Astrocyte (in vitro differentiated cells and primary cell): ENCODE measurements around the gene KIF26B.

Source experiments
- EZH2 ChIP-seq: IDR thresholded peaks from 2 replicates; pipeline ENCODE4 v1.6.1; 2012; ENCODE audit warnings: mild to moderate bottlenecking, low read length, inconsistent platforms; ENCODE audit not compliant: insufficient read depth
- TF ChIP-seq, protein P1 (sequence below): IDR thresholded peaks from 2 replicates; pipeline ENCODE4 v1.5.1; 2011; ENCODE audit warnings: low read depth, mild to moderate bottlenecking, inconsistent platforms, low read length, moderate library complexity; ENCODE audit not compliant: insufficient read depth

DNA sequence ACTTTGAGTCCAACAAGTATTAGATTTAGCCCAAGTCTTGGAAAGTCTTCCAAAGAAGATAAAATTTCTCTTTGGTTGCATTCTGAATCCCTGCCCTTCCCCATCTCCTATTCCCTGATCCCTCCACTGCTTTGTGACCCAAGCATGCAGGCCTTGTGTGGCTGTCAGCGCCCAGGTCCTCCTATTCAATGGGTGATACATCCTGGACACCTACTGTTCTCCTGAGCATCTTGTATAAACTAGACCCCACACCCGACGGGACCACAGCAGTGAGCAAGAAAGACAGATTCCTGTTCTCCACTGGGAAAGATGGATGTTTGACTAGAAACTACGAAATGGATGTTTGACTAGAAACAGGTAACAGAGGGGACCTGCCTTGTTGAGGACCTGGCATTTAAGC lies 136.6 kb downstream of the KIF26B start:
- TF ChIP-seq, protein P1, sequence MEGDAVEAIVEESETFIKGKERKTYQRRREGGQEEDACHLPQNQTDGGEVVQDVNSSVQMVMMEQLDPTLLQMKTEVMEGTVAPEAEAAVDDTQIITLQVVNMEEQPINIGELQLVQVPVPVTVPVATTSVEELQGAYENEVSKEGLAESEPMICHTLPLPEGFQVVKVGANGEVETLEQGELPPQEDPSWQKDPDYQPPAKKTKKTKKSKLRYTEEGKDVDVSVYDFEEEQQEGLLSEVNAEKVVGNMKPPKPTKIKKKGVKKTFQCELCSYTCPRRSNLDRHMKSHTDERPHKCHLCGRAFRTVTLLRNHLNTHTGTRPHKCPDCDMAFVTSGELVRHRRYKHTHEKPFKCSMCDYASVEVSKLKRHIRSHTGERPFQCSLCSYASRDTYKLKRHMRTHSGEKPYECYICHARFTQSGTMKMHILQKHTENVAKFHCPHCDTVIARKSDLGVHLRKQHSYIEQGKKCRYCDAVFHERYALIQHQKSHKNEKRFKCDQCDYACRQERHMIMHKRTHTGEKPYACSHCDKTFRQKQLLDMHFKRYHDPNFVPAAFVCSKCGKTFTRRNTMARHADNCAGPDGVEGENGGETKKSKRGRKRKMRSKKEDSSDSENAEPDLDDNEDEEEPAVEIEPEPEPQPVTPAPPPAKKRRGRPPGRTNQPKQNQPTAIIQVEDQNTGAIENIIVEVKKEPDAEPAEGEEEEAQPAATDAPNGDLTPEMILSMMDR = no peak
- no peak for TF ChIP-seq EZH2
